GM19043 (cell line): ENCODE results near the gene DPH6.
"Not testable (repeated sequence)": the region's sequence is repeated elsewhere in the genome, so short reads cannot be mapped to it uniquely, and the experiment has no call there.

ENCODE experiments used
- ATAC-seq: cut with Tn5 transposase; IDR thresholded peaks from one replicate; pipeline ENCODE4 v1.9.1; 2021; ENCODE audit warnings: low read depth; ENCODE audit not compliant: unreplicated experiment

Gene DPH6

DNA sequence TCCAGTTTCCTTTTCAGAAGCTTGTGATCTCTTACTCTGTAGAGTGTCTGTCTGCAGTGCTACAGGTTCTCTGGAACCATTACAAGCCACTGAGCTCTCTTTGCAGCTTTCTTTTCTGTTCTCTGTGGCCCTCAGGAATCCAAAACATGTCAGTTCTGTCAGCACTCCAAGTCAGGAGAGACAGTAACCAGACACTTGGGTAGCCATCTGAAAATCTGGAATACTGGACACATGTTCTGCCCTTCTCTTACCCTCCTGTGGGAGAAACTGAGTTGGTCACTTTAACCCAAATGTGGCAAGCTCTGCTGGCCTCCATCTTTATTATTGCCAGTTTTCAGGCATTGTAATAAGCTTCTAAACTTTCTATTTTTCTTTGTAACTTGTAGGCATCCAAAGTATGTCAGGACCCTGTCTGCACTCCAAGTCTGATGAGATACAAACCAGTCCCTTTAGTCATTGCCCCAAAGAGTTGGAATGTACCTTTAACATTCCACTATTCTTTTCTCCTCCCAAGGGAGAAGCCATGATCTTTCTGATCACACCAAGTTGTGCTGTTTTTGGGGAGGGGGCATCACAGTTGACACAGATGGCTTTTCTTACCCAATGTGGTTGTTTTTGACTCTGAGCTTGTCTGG lies 183.7 kb downstream of the DPH6 start:
- ATAC-seq = no peak

DNA sequence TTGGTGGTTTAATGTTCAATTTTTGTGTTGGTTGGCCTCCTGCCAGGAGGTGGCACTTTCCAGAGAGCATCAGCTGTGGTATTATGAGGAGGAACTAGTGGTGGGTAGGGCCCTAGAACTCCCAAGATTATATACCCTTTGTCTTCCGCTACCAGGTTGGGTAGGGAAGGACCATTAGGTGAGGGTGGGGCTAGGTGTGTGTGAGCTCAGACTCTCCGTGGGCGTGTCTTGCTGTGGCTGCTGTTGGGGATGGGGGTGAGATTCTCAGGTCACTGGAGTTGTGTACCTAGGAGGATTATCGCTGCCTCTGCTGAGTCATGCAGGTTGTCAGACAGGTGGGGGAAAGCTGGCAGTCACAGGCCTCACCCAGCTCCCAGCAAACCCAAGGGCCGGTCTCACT lies 187.1 kb downstream of the DPH6 start:
- ATAC-seq = no peak

DNA sequence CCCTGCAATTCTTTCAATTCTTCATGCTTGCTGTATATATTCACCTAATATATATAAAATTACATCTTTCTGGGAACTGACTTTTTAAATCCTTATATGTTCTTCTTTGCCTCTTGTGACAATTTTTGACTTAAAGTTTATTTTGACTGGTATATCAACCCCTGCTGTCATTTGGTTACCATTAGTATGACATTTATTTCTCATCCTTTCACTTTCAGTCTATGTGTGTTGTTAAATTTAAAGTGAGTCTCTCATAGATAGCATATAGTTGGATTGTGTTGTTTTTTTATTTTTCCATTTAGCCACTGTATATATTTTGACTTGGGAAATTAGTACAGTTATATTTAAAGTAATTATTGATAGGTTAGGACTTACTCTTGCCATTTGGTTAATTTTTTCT lies 194.9 kb downstream of the DPH6 start:
- ATAC-seq = no peak

GRCh38 chr15:35349916-35350315 lies 196.0 kb downstream of the DPH6 start:
- no peak for ATAC-seq

GRCh38 chr15:35330916-35331315 lies 215.0 kb downstream of the DPH6 start:
- ATAC-seq = no peak

GRCh38 chr15:35330048-35330695 lies 215.8 kb downstream of the DPH6 start:
- ATAC-seq = no peak

DNA sequence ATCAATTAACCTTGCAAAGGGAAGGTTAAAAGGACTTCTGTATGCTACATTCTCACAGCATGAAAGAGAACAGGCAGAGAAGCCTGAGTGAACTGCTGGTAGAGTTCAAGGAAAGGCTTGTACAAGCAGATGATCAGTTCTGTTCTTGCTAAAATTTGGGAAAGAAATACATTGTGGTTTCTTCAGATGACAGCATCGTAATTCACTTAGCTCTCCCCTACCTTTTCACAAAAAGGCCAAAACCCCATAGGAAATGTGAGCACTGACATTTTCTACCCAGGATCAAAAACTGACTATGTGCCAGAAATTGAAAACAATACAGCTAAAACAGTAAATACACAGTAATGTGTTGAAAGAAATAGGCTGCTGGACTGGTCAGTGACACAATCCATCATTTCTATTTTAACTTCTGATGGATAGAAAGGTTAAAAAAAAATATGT lies 216.4 kb downstream of the DPH6 start:
- ATAC-seq = no peak

GRCh38 chr15:35328836-35329235 lies 217.1 kb downstream of the DPH6 start:
- ATAC-seq = not testable (repeated sequence)

- ATAC-seq = no peak
These were observed 218.2 kb downstream of the DPH6 start for GRCh38 chr15:35327789-35328188.

GRCh38 chr15:35325374-35325941 lies 220.5 kb downstream of the DPH6 start:
- no peak for ATAC-seq

GRCh38 chr15:35323141-35323540 lies 222.8 kb downstream of the DPH6 start:
- no peak for ATAC-seq

GRCh38 chr15:35321926-35322325 lies 224.0 kb downstream of the DPH6 start:
- ATAC-seq = no peak

DNA sequence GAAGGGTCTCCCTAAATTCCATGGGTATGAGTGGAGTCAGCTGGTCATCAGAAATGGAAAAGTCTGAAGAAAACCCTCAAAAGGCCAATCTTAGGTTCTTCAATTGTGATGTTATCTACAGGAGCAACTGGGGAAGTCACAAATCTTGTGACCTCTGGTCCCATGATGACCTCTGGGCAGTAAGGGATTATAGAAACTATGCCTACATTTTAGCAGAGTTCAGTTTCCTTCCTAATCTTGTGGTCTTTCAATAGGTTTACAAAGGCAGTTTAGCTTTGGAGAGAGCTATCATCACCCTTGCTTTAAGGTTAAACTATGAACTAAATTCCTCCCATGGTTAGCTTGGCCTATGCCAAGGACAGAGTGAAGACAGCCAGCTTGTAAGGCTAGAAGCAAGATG lies 225.1 kb downstream of the DPH6 start:
- no peak for ATAC-seq
